GM12892 (cell line): ENCODE results near the gene LRRC10B.

Experiments used
- POLR2A ChIP-seq: IDR thresholded peaks from 2 replicates; pipeline ENCODE4 v1.6.1; 2011; ENCODE audit warnings: low read depth, low read length, control low read depth
- POLR2AphosphoS5 ChIP-seq: IDR thresholded peaks from 2 replicates; pipeline ENCODE4 v1.6.1; 2011; ENCODE audit warnings: low read depth, low read length, control low read depth

DNA sequence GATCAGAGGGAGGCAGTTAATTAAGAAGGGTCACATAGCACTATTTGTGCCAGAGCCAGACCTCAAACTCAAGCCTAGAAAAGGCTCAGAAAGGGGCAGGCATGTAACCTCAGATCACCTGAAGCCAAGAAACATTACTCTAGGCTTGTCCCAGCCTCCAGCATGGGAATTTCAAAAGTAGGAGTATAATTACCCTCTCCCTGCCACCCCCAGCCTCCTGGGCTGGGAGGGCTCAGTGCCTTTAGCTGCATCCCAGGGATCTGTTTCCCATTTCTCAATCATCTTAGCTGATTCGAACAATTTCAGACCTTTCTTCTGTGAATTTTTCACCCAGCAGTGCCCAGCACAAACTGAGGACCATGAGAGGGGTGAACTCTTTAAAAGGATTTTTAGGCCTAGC lies 33.1 kb upstream of the LRRC10B start:
- no peak for TF ChIP-seq POLR2AphosphoS5
- TF ChIP-seq POLR2A = no peak
